HG03103 (cell line): ENCODE data around the gene SCFD2.

Source experiments
- ATAC-seq: cut with Tn5 transposase; IDR thresholded peaks from one replicate; pipeline ENCODE4 v1.9.1; 2021; ENCODE audit warnings: low read depth; ENCODE audit not compliant: unreplicated experiment

SCFD2 gene

GRCh38 chr4:53022513-53023100 is 343.3 kb downstream of the SCFD2 start:
- no peak for ATAC-seq

GRCh38 chr4:53021754-53022512 is 343.9 kb downstream of the SCFD2 start:
- ATAC-seq: no peak

GRCh38 chr4:53019485-53020382 is 346.1 kb downstream of the SCFD2 start:
- ATAC-seq: no peak

GRCh38 chr4:53018471-53018870 is 347.4 kb downstream of the SCFD2 start:
- no peak for ATAC-seq

- no peak for ATAC-seq
Measured at GRCh38 chr4:53016099-53016820, 349.6 kb downstream of the SCFD2 start.

GRCh38 chr4:53015681-53016080 is 350.2 kb downstream of the SCFD2 start:
- ATAC-seq: no peak

- ATAC-seq: no peak
Measured at GRCh38 chr4:53014881-53015280, 351.0 kb downstream of the SCFD2 start.

- no peak for ATAC-seq
Measured at GRCh38 chr4:53013873-53014775, 351.7 kb downstream of the SCFD2 start.

- peak; percentile 62 for ATAC-seq
Measured at GRCh38 chr4:53012738-53013137, 353.1 kb downstream of the SCFD2 start.

- no peak for ATAC-seq
Measured at GRCh38 chr4:53011259-53011905, 354.5 kb downstream of the SCFD2 start.

- no peak for ATAC-seq
Measured at GRCh38 chr4:53010318-53010717, 355.5 kb downstream of the SCFD2 start.

- ATAC-seq: peak; percentile 79
Measured at GRCh38 chr4:53009824-53010223, 356.0 kb downstream of the SCFD2 start.

GRCh38 chr4:53007024-53007423 is 358.8 kb downstream of the SCFD2 start:
- ATAC-seq: no peak

GRCh38 chr4:53005808-53006207 is 360.1 kb downstream of the SCFD2 start:
- no peak for ATAC-seq

- ATAC-seq: no peak
Measured at GRCh38 chr4:53005149-53005546, 360.7 kb downstream of the SCFD2 start.

- ATAC-seq: no peak
Measured at GRCh38 chr4:53004497-53005148, 361.2 kb downstream of the SCFD2 start.

GRCh38 chr4:53003959-53004358 is 361.9 kb downstream of the SCFD2 start:
- ATAC-seq: no peak

GRCh38 chr4:53000560-53000959 is 365.3 kb downstream of the SCFD2 start:
- no peak for ATAC-seq

- ATAC-seq: no peak
Measured at GRCh38 chr4:52999626-53000025, 366.2 kb downstream of the SCFD2 start.
